Neutrophil (primary cell): ENCODE results near the gene USP14.

ENCODE experiments used
- H3K27ac ChIP-seq: fragments of 200-600 bp; sonication (generic); 2 replicates; pipeline ENCODE4 v1.5.1; 2016; ENCODE audit warnings: mild to moderate bottlenecking, moderate library complexity
- H3K27me3 ChIP-seq: fragments of 200-600 bp; sonication (generic); 2 replicates; pipeline ENCODE4 v1.6.0; 2016; ENCODE audit warnings: mild to moderate bottlenecking
- H3K36me3 ChIP-seq: fragments of 200-600 bp; sonication (generic); 2 replicates; pipeline ENCODE4 v1.5.1; 2017
- H3K4me1 ChIP-seq, 2 experiments: fragments of 200-600 bp in 1 of 2; sonication (generic) in 1 of 2; 1 replicate in 1 of 2; 2 replicates in 1 of 2; pipeline versions ENCODE4 v1.5.1 to v1.6.1; 2013 to 2016; ENCODE audit warnings: low read depth in 1 of 2, low read length in 1 of 2, mild to moderate bottlenecking in 1 of 2, moderate library complexity in 1 of 2; ENCODE audit not compliant: control insufficient read depth in 1 of 2, insufficient read depth in 1 of 2
- H3K4me3 ChIP-seq, 2 experiments: fragments of 200-600 bp in 1 of 2; sonication (generic) in 1 of 2; 1 replicate in 1 of 2; 2 replicates in 1 of 2; pipeline ENCODE4 v1.5.1; 2013 to 2016; ENCODE audit warnings: low read depth in 1 of 2, low read length in 1 of 2, mild to moderate bottlenecking in 1 of 2, moderate library complexity in 1 of 2
- H3K9me3 ChIP-seq: fragments of 200-600 bp; sonication (generic); 2 replicates; pipeline ENCODE4 v1.5.1; 2016
- CTCF ChIP-seq: fragments of 200-600 bp; sonication (generic); IDR thresholded peaks from 2 replicates; pipeline ENCODE4 v1.5.1; 2016; ENCODE audit warnings: antibody characterized with exemption

The USP14 gene

GRCh38 chr18:250685-251084 lies 92.3 kb downstream of the USP14 start:
- Histone ChIP-seq H3K4me1 (no peaks in the 10 kb centered on the region), H3K9me3 (no peaks in the 10 kb centered on the region), H3K4me3 (no peak overlapping the region), H3K27me3 (no peaks in the 10 kb centered on the region), H3K36me3 (peaks cover 51% of the 10 kb centered on the region), H3K27ac (no peak overlapping the region)
- no peak for TF ChIP-seq CTCF

DNA sequence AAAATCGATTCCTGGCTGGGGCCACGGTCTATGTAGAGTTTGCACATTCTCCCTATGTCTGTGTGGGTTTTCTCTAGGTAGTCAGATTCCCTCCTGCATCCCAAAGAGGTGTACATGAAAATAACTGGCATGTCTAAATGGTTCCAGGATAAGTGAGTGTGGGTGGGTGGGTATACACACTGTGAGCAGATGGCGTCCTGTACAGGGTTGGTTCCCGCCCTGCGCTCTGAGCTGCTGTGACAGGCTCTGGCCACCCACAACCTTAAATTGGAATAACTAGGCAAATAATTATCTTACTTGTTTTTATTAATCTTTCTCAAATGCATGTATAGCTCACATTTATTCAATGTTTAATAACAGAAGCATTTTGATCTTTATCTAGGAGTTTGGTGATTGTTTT lies 93.2 kb downstream of the USP14 start:
- TF ChIP-seq CTCF, result no peak
- Histone ChIP-seq H3K4me3 (no peak overlapping the region), H3K27me3 (no peaks in the 10 kb centered on the region), H3K36me3 (peaks cover 56% of the 10 kb centered on the region), H3K9me3 (no peaks in the 10 kb centered on the region), H3K4me1 (no peaks in the 10 kb centered on the region), H3K27ac (no peak overlapping the region)

- H3K9me3 ChIP-seq, result no peaks in the 10 kb centered on the region
- no peaks in the 10 kb centered on the region for H3K4me1 ChIP-seq
- H3K27ac ChIP-seq, result no peak overlapping the region
- H3K36me3 ChIP-seq, result peaks cover 60% of the 10 kb centered on the region
- no peak overlapping the region for H3K4me3 ChIP-seq
- no peak for TF ChIP-seq CTCF
- H3K27me3 ChIP-seq, result no peaks in the 10 kb centered on the region
Measured at GRCh38 chr18:253121-253520, 94.8 kb downstream of the USP14 start.

DNA sequence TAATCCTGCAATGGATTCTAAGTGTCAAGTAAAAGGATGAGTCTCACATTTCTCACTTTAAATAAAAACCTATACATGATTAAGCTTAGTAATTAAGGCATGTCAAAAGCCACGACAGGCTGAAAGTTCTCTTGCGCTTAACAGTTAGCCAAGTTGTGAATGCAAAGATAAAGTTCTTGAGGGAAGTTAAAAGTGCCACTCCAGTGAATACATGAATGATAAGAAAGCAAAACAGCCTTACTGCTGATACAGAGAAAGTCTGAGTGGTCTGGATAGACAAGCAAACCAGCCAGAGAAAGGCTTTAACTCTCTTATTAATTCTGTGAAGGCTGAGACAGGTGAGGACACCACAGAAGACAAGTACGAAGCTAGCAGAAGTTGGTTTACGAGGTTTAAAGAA lies 96.8 kb downstream of the USP14 start:
- Histone ChIP-seq H3K4me1 (no peaks in the 10 kb centered on the region), H3K27ac (no peak overlapping the region), H3K9me3 (no peaks in the 10 kb centered on the region), H3K27me3 (no peaks in the 10 kb centered on the region), H3K4me3 (no peak overlapping the region), H3K36me3 (peaks cover 67% of the 10 kb centered on the region)
- TF ChIP-seq CTCF, result no peak

GRCh38 chr18:260547-260946 lies 102.2 kb downstream of the USP14 start:
- TF ChIP-seq CTCF, result no peak
- Histone ChIP-seq H3K4me1 (no peaks in the 10 kb centered on the region), H3K36me3 (peaks cover 54% of the 10 kb centered on the region), H3K27ac (no peak overlapping the region), H3K9me3 (no peaks in the 10 kb centered on the region), H3K4me3 (no peak overlapping the region), H3K27me3 (no peaks in the 10 kb centered on the region)
